B cell (primary cell): ENCODE data around the gene ZNF786.

Source experiments
- EZH2 ChIP-seq: IDR thresholded peaks from 2 replicates; pipeline ENCODE4 v1.6.1; 2012; ENCODE audit warnings: borderline replicate concordance, low read depth, mild to moderate bottlenecking, moderate library complexity, low read length; ENCODE audit not compliant: insufficient read depth, poor library complexity, severe bottlenecking
- TF ChIP-seq, protein P1 (sequence below): fragments of 200-600 bp; IDR thresholded peaks from one replicate; pipeline ENCODE4 v1.8.0; 2022; ENCODE audit warnings: antibody characterized with exemption, mild to moderate bottlenecking

DNA sequence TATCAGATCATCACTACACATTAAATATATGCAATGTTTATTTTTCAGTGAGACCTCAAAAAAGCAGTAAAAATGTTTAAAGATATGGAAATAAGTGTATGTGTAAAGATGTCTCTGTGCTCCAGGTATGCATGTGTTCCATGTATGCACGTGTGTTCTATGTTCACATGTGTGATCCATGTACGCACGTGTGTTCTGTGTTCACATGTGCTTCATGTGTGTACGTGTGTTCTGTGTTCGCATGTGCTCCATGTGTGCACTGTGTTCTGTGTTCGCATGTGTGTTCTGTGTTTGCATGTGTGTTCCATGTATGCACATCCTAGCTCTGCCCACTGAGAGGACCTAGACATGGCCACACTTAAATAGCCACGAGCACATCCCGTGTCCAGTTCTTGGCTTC lies 46.6 kb downstream of the ZNF786 start:
- TF ChIP-seq, protein P1, sequence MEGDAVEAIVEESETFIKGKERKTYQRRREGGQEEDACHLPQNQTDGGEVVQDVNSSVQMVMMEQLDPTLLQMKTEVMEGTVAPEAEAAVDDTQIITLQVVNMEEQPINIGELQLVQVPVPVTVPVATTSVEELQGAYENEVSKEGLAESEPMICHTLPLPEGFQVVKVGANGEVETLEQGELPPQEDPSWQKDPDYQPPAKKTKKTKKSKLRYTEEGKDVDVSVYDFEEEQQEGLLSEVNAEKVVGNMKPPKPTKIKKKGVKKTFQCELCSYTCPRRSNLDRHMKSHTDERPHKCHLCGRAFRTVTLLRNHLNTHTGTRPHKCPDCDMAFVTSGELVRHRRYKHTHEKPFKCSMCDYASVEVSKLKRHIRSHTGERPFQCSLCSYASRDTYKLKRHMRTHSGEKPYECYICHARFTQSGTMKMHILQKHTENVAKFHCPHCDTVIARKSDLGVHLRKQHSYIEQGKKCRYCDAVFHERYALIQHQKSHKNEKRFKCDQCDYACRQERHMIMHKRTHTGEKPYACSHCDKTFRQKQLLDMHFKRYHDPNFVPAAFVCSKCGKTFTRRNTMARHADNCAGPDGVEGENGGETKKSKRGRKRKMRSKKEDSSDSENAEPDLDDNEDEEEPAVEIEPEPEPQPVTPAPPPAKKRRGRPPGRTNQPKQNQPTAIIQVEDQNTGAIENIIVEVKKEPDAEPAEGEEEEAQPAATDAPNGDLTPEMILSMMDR, result no peak
- TF ChIP-seq EZH2, result no peak
